ENCODE measurements around the gene NBPF4.
"Not testable (repeated sequence)": the region's sequence is repeated elsewhere in the genome, so short reads cannot be mapped to it uniquely, and the experiment has no call there.

The NBPF4 gene

GRCh38 chr1:108214641-108215465, 29.0 kb downstream of the NBPF4 start:
- in situ Hi-C loops (cut with HindIII; ENCODE audit: low sequenced_read_pairs), result not testable (repeated sequence)

GRCh38 chr1:108211014-108211413, 32.9 kb downstream of the NBPF4 start:
- in situ Hi-C loops (cut with HindIII; ENCODE audit: low sequenced_read_pairs), result no loop called here

GRCh38 chr1:108209456-108210108, 34.3 kb downstream of the NBPF4 start:
- in situ Hi-C loops (cut with HindIII; ENCODE audit: low sequenced_read_pairs), result no loop called here

GRCh38 chr1:108208724-108209446, 35.0 kb downstream of the NBPF4 start:
- in situ Hi-C loops (cut with HindIII; ENCODE audit: low sequenced_read_pairs), result no loop called here

- in situ Hi-C loops (cut with HindIII; ENCODE audit: low sequenced_read_pairs), result not testable (repeated sequence)
Observed at GRCh38 chr1:108203582-108203981, 40.3 kb downstream of the NBPF4 start.

- in situ Hi-C loops (cut with HindIII; ENCODE audit: low sequenced_read_pairs), result no loop called here
Observed at GRCh38 chr1:108201687-108202086, 42.2 kb downstream of the NBPF4 start.

- in situ Hi-C loops (cut with HindIII; ENCODE audit: low sequenced_read_pairs), result no loop called here
Observed at GRCh38 chr1:108200687-108201051, 43.2 kb downstream of the NBPF4 start.

DNA sequence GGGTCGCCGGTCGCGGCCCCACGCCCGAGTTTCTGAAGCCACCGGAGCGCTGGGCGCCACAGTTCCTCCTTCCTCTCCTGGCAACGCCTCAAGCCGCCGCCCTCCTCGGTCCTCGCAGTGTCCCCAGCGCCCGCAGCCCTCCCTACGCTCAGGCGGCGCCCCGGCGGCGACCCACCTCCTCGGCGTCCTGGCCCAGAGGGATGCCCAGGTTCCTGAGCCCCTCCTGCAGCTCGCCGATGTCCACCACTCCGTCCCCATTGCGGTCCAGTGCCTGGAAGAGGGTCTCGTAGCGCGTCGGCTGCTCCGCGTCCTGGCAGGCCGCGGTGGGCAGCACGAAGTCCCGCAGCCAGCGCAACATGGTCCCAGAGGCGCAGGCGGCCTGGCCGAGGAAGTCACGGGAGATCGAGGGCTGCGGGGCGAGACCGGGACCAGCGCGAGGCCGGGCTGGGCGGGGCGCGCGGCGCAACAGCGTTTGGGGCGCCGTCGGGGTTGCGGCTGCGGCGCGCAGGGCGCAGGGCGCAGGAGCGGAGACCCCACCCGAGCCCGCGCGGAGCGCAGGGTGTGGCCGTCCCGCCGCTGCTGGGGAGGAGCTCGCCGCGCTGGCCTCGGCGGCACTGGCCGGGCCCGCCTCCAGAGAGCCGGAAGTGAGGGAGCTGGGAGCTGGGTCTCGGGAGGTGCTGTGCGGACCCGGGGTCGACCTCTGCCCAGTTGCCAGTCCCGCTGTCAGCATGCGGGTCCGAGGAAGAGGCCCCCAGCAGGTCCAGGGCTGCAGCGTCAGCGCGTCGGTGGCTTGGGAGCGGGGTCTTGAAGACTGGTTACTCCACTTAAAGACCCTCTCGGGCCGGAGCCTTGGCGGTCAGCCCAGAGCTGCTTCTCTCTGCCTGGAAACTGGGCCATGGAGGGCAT, 43.8 kb downstream of the NBPF4 start, which contains the start of gene SLC25A24:
SLC25A24 (minus strand) TSS at position 563 of the 906 bp plus-strand sequence; CDS start at position 358, 205 bp downstream.
- in situ Hi-C loops (cut with HindIII; ENCODE audit: low sequenced_read_pairs), result no loop called here

DNA sequence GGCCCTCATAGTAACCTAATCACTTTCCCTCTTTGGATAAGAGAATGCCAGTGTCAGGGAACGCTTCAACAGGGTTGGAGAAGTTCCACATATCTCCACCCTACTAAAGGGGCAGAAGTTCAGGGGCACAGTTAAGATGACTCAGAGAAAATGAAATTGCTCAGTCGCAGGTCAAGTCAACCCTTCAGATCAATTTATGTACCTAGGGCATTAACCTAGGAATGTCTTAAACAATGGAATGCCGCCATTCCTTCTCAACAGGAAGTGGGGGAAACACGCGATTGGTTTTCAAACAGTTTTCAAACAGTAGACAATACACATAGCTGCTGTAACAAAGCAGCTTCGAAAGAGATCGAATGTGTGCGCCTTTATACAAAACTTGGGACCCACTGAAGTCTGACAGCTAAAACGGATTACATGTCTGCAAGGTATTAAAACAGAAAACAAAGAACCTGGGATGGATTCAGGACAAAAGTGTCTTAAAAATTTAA, 44.6 kb downstream of the NBPF4 start:
- in situ Hi-C loops (cut with HindIII; ENCODE audit: low sequenced_read_pairs), result no loop called here

- in situ Hi-C loops (cut with HindIII; ENCODE audit: low sequenced_read_pairs), result no loop called here
Observed at GRCh38 chr1:108194051-108194450, 49.8 kb downstream of the NBPF4 start.

DNA sequence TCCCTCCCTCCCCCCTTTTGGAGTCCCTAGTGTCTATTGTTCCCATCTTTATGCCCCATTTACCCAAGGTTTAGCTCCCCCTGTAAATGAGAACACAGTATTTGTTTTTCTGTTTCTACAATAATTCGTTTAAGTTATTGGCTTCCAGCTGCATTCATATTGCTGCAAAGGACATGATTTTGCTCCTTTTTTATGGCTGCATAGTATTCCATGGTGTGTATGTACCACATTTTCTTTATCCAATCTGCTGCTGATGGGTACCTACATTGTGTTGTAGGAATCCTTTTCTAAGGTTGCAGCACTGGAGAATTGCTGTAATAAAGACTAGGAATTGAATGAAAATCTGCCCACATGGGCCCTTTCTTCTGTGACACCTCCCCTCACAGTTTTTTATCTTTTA, 50.5 kb downstream of the NBPF4 start:
- in situ Hi-C loops (cut with HindIII; ENCODE audit: low sequenced_read_pairs), result no loop called here

DNA sequence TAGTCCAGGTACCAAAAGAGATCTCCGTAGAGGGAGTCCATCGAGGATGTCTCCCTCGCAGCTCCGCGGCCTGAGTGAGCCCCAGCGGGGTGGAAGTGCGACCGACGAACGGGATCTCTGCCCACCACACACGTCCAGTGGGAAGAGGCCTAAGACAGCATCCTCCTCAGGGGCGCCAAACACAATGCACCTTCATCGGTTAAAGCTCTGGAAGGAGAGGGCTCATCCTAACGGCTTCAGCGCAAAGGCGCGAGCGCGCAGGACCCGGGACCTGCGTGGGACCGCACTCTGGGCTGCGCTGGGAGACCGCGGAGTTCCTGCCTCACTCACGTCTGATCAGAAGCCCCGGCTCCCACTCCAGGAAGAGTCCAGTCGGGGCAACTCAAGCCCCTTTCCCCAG, 51.3 kb downstream of the NBPF4 start:
- in situ Hi-C loops (cut with HindIII; ENCODE audit: low sequenced_read_pairs), result no loop called here

- in situ Hi-C loops (cut with HindIII; ENCODE audit: low sequenced_read_pairs), result no loop called here
Observed at GRCh38 chr1:108190686-108191416, 53.0 kb downstream of the NBPF4 start.

DNA sequence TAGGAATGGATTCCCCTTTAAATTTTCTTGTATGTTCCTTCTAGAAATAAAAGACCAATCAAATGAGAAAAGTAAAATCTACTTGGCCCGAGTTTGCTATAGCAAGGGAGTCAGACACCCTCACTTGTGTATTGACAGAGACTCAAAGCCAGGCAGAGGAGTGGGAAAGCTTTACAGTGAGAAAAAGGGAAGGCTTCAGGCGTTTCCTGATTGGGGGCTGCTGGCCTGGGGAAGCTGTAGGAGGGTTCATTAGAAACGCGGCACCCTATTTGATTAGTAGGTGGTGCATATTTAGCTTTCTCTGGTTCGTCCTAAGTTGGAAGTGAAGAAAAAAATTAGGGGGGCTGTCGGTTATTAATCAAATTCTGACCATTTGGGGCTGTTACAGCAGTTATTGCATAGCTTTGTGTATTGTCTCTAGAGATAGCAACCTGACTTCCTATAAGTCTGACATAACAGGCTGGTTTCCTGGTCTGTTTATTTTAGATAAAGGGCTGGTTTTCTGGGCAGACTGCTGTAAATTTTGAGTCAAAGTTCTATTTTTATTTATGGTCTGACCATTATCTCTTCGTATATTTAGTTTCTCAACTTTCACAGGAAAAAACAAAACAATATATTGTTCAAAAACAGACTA, 53.8 kb downstream of the NBPF4 start:
- in situ Hi-C loops (cut with HindIII; ENCODE audit: low sequenced_read_pairs), result no loop called here

DNA sequence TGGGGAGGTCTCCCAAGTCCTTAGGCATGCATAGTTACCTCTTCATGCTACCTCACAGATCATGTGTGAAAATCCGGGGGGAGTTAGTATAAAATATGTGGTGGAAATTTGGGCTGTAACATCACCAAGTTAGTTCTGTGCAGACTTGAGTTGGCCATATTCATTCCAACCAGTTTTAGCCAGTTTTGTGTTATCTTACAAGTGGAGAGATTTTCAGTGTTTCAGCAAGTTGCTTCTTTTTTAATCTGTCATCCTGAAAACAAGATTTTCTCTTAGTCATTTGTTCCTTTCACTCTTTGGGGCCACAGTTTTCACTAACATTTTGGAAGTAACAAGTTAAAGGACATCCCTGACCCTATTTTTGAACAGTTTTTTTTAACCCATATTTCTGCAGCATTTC, 55.1 kb downstream of the NBPF4 start:
- in situ Hi-C loops (cut with HindIII; ENCODE audit: low sequenced_read_pairs), result no loop called here

GRCh38 chr1:108182959-108183700, 60.7 kb downstream of the NBPF4 start:
- in situ Hi-C loops (cut with HindIII; ENCODE audit: low sequenced_read_pairs), result no loop called here

DNA sequence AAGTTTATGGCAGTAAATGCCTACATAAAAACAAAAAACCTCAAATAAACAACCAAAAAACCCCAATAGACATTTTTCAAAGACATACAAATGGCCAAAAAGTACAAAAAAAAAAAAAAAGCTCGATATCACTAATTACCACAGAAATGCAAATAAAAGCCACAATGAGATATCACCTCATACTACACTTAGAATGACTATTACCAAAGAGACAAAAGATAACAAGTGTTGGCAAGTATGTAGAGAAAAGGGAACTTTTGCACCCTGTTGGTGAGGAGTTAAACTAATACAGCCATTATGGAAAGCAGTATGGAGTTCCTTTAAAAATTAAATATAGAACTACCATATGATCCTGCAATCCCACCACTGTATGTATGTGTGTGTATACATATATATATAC, 64.9 kb downstream of the NBPF4 start:
- in situ Hi-C loops (cut with HindIII; ENCODE audit: low sequenced_read_pairs), result no loop called here

All from DLD1 (cell line).